HEK293 (cell line): ENCODE results near the gene MGA.

ENCODE experiments used
- CTCF ChIA-PET: fragments of 350-600 bp; formaldehyde crosslinking; extraction: SDS; loops from one replicate; lab custom pipeline; 2021; ENCODE audit warnings: antibody characterized with exemption; lab: Yijun Ruan, JAX
- POLR2A ChIA-PET: fragments of 300-600 bp; formaldehyde crosslinking; extraction: SDS; loops from one replicate; lab custom pipeline; 2020; ENCODE audit warnings: antibody characterized with exemption, inconsistent platforms; lab: Yijun Ruan, JAX
- H3K27ac ChIP-seq: fragments of 200-500 bp; sonication (Bioruptor generic); 2 replicates; pipeline ENCODE4 v1.5.1; 2014; ENCODE audit warnings: low read depth, low read length, control low read depth, inconsistent platforms; ENCODE audit errors: extremely low read depth
- H3K36me3 ChIP-seq, 2 experiments: fragments of 200-500 bp in 1 of 2; sonication (Bioruptor generic) in 1 of 2; 1 replicate in 1 of 2; 2 replicates in 1 of 2; pipeline ENCODE4 v1.5.1; 2014 to 2017; ENCODE audit warnings: inconsistent platforms in 2 of 2, low read length in 2 of 2; ENCODE audit not compliant: control insufficient read depth in 2 of 2, insufficient read depth in 1 of 2
- H3K4me1 ChIP-seq: fragments of 200-500 bp; sonication (Bioruptor generic); 2 replicates; pipeline ENCODE4 v1.5.1; 2014; ENCODE audit warnings: mild to moderate bottlenecking, low read length, inconsistent platforms; ENCODE audit not compliant: control insufficient read depth, insufficient read depth
- H3K4me3 ChIP-seq: 2 replicates; pipeline ENCODE4 v1.5.1; 2011; ENCODE audit warnings: low read depth, mild to moderate bottlenecking, control low read depth, low read length, moderate library complexity
- H3K9me3 ChIP-seq: fragments of 200-500 bp; sonication (Bioruptor generic); 2 replicates; pipeline ENCODE4 v1.5.1; 2014; ENCODE audit warnings: low read depth, low read length, inconsistent platforms; ENCODE audit not compliant: control insufficient read depth, insufficient read depth
- KLF7 ChIP-seq: fragments of 450-650 bp; formaldehyde crosslinking; IDR thresholded peaks from 2 replicates; pipeline ENCODE4 v1.5.1; 2016; ENCODE audit warnings: missing biosample characterization, missing genetic modification characterization, borderline replicate concordance
- SP2 ChIP-seq: fragments of 450-650 bp; formaldehyde crosslinking; IDR thresholded peaks from 2 replicates; pipeline ENCODE4 v1.5.1; 2016; ENCODE audit warnings: missing biosample characterization, missing genetic modification characterization
- TSHZ1 ChIP-seq: fragments of 450-650 bp; formaldehyde crosslinking; IDR thresholded peaks from 2 replicates; pipeline ENCODE4 v1.5.1; 2016; ENCODE audit warnings: missing biosample characterization, missing genetic modification characterization, borderline replicate concordance
- ZBTB26 ChIP-seq: fragments of 450-650 bp; formaldehyde crosslinking; optimal IDR thresholded peaks from 2 replicates; pipeline ENCODE3; 2016; ENCODE audit warnings: missing biosample characterization, mild to moderate bottlenecking, missing genetic modification characterization
- ZNF10 ChIP-seq: fragments of 450-650 bp; formaldehyde crosslinking; IDR thresholded peaks from 2 replicates; pipeline ENCODE4 v1.5.1; 2017; ENCODE audit warnings: missing biosample characterization, missing genetic modification characterization
- ZNF114 ChIP-seq: fragments of 450-650 bp; formaldehyde crosslinking; IDR thresholded peaks from 2 replicates; pipeline ENCODE4 v1.5.0; 2017; ENCODE audit warnings: missing biosample characterization, missing genetic modification characterization
- ZNF202 ChIP-seq: fragments of 450-650 bp; formaldehyde crosslinking; IDR thresholded peaks from 2 replicates; pipeline ENCODE4 v1.5.1; 2016; ENCODE audit warnings: missing biosample characterization, missing genetic modification characterization, borderline replicate concordance
- ZNF449 ChIP-seq: fragments of 450-650 bp; formaldehyde crosslinking; IDR thresholded peaks from 2 replicates; pipeline ENCODE4 v1.5.1; 2017; ENCODE audit warnings: missing biosample characterization, mild to moderate bottlenecking, missing genetic modification characterization, moderate library complexity
- ZNF626 ChIP-seq: fragments of 450-650 bp; sonication (Bioruptor Pico); formaldehyde crosslinking; IDR thresholded peaks from 2 replicates; pipeline ENCODE4 v1.5.1; 2018; ENCODE audit warnings: missing biosample characterization, missing genetic modification characterization, inconsistent platforms
- ZNF664 ChIP-seq: fragments of 450-650 bp; formaldehyde crosslinking; IDR thresholded peaks from 2 replicates; pipeline ENCODE4 v1.5.1; 2016; ENCODE audit warnings: missing biosample characterization, missing genetic modification characterization
- ZSCAN23 ChIP-seq: fragments of 450-650 bp; formaldehyde crosslinking; IDR thresholded peaks from 2 replicates; pipeline ENCODE4 v1.5.1; 2016; ENCODE audit warnings: missing biosample characterization, missing genetic modification characterization
- TF ChIP-seq, protein P1 (sequence below): fragments of 450-650 bp; formaldehyde crosslinking; IDR thresholded peaks from 2 replicates; pipeline ENCODE4 v1.5.1; 2017; ENCODE audit warnings: missing biosample characterization, missing genetic modification characterization
- TF ChIP-seq, protein P2 (sequence below): fragments of 450-650 bp; formaldehyde crosslinking; IDR thresholded peaks from 2 replicates; pipeline ENCODE4 v1.5.1; 2016; ENCODE audit warnings: missing biosample characterization, missing genetic modification characterization, low read depth

MGA gene

DNA sequence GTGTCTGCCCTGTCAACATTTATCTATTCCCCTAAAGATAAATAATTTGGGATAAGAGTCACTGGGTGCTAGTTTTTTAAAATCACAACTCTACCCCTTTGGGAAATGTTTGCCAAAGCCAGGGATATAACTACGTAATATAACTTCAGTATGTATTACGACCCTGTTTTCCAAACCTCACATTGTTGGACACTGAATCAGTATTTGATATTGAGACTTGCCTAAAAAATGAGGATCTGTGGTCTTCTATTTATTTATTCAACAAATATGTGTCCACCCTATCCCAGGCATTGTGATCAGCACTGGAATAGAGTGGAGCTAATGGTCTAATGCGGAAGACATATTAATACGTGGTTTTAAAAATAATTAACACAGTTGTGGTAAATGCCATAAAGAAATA lies 4.5 kb upstream of the MGA start:
- POLR2A ChIA-PET = no interaction called here
- CTCF ChIA-PET = no interaction called here

More for the DNA sequence above, 4.5 kb upstream of the MGA start:
- Histone ChIP-seq H3K4me1 (no peaks in the 10 kb centered on the region), H3K9me3 (no peaks in the 10 kb centered on the region), H3K4me3 (no peak overlapping the region), H3K36me3 (no peaks in the 10 kb centered on the region), H3K27ac (no peak overlapping the region)
- TF ChIP-seq SP2 (no peak), ZBTB26 (tag by site-specific recombination) (no peak), KLF7 (tag by site-specific recombination) (no peak), ZNF664 (no peak), TSHZ1 (tag by site-specific recombination) (no peak), ZNF449 (tag by site-specific recombination) (no peak), ZSCAN23 (no peak), ZNF626 (tag by site-specific recombination) (no peak), ZNF114 (tag by site-specific recombination) (no peak), ZNF10 (no peak), ZNF202 (tag by site-specific recombination) (no peak)
- TF ChIP-seq, protein P1, sequence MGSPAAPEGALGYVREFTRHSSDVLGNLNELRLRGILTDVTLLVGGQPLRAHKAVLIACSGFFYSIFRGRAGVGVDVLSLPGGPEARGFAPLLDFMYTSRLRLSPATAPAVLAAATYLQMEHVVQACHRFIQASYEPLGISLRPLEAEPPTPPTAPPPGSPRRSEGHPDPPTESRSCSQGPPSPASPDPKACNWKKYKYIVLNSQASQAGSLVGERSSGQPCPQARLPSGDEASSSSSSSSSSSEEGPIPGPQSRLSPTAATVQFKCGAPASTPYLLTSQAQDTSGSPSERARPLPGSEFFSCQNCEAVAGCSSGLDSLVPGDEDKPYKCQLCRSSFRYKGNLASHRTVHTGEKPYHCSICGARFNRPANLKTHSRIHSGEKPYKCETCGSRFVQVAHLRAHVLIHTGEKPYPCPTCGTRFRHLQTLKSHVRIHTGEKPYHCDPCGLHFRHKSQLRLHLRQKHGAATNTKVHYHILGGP (tag by site-specific recombination) = no peak
- TF ChIP-seq, protein P2, sequence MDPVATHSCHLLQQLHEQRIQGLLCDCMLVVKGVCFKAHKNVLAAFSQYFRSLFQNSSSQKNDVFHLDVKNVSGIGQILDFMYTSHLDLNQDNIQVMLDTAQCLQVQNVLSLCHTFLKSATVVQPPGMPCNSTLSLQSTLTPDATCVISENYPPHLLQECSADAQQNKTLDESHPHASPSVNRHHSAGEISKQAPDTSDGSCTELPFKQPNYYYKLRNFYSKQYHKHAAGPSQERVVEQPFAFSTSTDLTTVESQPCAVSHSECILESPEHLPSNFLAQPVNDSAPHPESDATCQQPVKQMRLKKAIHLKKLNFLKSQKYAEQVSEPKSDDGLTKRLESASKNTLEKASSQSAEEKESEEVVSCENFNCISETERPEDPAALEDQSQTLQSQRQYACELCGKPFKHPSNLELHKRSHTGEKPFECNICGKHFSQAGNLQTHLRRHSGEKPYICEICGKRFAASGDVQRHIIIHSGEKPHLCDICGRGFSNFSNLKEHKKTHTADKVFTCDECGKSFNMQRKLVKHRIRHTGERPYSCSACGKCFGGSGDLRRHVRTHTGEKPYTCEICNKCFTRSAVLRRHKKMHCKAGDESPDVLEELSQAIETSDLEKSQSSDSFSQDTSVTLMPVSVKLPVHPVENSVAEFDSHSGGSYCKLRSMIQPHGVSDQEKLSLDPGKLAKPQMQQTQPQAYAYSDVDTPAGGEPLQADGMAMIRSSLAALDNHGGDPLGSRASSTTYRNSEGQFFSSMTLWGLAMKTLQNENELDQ (tag by site-specific recombination) = no peak
